ENCODE results near the gene WDR86.

- TF ChIP-seq, protein P1, sequence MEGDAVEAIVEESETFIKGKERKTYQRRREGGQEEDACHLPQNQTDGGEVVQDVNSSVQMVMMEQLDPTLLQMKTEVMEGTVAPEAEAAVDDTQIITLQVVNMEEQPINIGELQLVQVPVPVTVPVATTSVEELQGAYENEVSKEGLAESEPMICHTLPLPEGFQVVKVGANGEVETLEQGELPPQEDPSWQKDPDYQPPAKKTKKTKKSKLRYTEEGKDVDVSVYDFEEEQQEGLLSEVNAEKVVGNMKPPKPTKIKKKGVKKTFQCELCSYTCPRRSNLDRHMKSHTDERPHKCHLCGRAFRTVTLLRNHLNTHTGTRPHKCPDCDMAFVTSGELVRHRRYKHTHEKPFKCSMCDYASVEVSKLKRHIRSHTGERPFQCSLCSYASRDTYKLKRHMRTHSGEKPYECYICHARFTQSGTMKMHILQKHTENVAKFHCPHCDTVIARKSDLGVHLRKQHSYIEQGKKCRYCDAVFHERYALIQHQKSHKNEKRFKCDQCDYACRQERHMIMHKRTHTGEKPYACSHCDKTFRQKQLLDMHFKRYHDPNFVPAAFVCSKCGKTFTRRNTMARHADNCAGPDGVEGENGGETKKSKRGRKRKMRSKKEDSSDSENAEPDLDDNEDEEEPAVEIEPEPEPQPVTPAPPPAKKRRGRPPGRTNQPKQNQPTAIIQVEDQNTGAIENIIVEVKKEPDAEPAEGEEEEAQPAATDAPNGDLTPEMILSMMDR (IDR thresholded peaks at IDR 0.05): no peak
- TF ChIP-seq POLR2A (IDR thresholded peaks at IDR 0.05): no peak
Observed at GRCh38 chr7:151446412-151446811, 36.6 kb upstream of the WDR86 start.
